HG02938 (cell line): ENCODE data around the gene IGF1.

Experiments used
- ATAC-seq: cut with Tn5 transposase; IDR thresholded peaks from one replicate; pipeline ENCODE4 v1.9.1; 2021; ENCODE audit warnings: mild to moderate bottlenecking, moderate library complexity; ENCODE audit not compliant: unreplicated experiment

The IGF1 gene

GRCh38 chr12:102498471-102498870 is 18.1 kb upstream of the IGF1 start:
- no peak for ATAC-seq

- no peak for ATAC-seq
Observed at GRCh38 chr12:102497743-102498142, 17.4 kb upstream of the IGF1 start.

GRCh38 chr12:102496591-102496990 is 16.2 kb upstream of the IGF1 start:
- no peak for ATAC-seq

- ATAC-seq = no peak
Observed at GRCh38 chr12:102487226-102487625, 6.9 kb upstream of the IGF1 start.

GRCh38 chr12:102486153-102486552 is 5.8 kb upstream of the IGF1 start:
- no peak for ATAC-seq

GRCh38 chr12:102484428-102484958 is 4.1 kb upstream of the IGF1 start:
- ATAC-seq = peak; percentile 69

- ATAC-seq = no peak
Observed at GRCh38 chr12:102484017-102484416, 3.7 kb upstream of the IGF1 start.

GRCh38 chr12:102483466-102483865 is 3.1 kb upstream of the IGF1 start:
- ATAC-seq = peak; percentile 66

- ATAC-seq = no peak
Observed at GRCh38 chr12:102481705-102482425, 1.5 kb upstream of the IGF1 start.

GRCh38 chr12:102479939-102480338 is 424 bp downstream of the IGF1 start:
- ATAC-seq = no peak

- ATAC-seq = no peak
Observed at GRCh38 chr12:102479099-102479885, 1.1 kb downstream of the IGF1 start.

GRCh38 chr12:102478405-102479098 is 1.8 kb downstream of the IGF1 start:
- peak; percentile 64 for ATAC-seq

GRCh38 chr12:102475355-102475754 is 5.0 kb downstream of the IGF1 start:
- ATAC-seq = no peak

- no peak for ATAC-seq
Observed at GRCh38 chr12:102474438-102475064, 5.8 kb downstream of the IGF1 start.

- no peak for ATAC-seq
Observed at GRCh38 chr12:102472496-102472895, 7.9 kb downstream of the IGF1 start.

- no peak for ATAC-seq
Observed at GRCh38 chr12:102471556-102471955, 8.8 kb downstream of the IGF1 start.

- no peak for ATAC-seq
Observed at GRCh38 chr12:102470945-102471344, 9.4 kb downstream of the IGF1 start.

GRCh38 chr12:102468261-102468915 is 12.0 kb downstream of the IGF1 start:
- no peak for ATAC-seq

- no peak for ATAC-seq
Observed at GRCh38 chr12:102465762-102466560, 14.4 kb downstream of the IGF1 start.
